Activated gamma-delta T cell treated with anti-CD3 and anti-CD28 coated beads, Interleukin-2, amount 50 U/mL, for 16 hours (primary cell): Measurements from ENCODE around the gene FHOD1.

Source experiments
- DNase-seq: peaks from one replicate; pipeline ENCODE4 v3.0.0-alpha.2; 2020; ENCODE audit warnings: low read depth

The FHOD1 gene

DNA sequence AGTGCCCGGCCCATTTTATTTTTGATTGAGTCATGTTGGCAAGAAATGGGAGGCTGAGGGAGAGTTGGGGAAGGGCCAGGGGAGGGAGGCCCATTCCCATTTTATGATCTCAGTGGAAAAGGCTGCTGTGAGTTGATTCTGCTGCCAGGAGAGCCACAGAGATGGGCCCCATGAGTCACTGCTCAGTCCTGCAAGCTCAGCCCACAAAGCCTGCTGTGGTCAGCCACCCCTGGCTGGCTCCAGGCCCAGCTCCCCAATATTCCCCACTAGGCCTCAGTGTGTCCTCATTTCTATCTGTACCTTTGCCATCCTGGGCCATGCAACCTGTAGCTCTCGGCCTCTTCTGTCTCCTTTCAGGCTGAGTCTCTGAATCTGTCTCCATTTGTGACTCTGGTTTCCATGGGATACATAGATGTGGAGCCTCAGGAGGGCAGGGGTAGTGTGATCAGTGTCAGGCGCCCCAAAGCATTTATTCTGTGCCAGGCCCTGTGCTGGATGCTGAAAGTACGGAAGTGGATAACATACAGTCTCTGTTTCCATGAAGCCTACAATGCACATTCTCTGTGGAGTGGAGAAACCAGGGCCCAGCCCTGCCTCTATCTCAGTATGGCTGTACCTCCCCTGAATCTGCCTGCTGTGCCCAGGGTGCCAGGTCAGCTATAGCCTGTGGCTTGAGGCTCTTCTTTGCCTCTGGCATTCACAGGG lies 30.2 kb upstream of the FHOD1 start:
- no peak for DNase-seq

DNA sequence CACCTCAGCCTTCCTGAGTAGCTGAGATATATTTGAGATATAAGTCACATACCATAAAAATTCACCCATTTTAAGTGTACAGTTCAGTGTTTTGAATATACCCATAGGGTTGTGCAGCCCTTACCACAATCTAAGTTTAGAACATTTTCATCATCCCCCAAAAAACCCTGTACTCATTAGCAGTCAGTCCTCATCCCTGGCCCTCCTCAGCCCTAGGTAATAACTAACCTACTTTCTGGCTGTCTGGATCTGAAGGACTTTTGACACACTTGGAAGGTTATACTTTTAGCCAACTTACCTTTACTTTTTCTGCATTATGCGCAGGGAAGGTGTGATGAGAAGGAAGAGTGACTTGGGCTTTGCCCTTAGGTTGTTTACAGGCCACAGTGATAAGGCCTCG lies 28.0 kb upstream of the FHOD1 start:
- DNase-seq: no peak

DNA sequence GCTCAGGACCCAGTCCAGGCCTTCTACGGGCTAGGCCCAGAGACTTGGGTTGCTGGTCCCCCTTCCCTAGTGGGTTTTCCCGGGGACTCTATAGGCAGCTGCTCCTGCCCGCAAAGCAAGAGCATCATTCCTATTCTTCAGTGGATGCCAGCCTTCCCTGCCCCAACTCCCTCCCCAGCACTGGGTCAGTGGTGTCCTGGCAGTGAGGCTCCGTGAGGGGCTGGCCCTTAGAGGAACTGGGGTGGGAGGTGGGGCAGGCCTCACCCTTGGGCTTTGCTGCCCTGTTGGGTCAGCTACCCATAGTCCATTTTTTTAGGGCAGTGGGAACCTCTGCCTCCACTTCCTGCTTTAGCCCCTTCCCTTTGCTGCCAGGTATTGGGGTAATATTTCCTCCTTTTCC lies 24.2 kb upstream of the FHOD1 start:
- no peak for DNase-seq

DNA sequence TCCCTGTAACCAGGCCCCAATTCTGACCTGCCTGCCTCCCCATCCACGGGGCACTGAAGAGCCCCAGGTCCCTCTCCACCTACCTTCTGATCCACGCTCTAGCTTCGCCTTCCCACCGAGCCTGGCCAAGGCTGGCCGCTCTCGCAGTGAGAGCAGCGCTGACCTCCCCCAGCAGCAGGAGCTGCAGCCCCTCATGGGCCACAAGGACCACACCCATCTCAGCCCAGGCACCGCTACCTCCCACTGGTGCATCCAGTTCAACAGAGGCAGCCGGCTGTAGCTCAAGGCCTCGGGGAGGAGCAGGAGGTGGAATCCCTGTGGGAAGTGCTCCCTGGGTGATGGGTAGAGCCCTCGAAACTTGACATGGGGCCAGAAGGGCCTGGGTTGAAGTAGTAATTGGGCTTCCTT lies 23.7 kb upstream of the FHOD1 start:
- DNase-seq: no peak

DNA sequence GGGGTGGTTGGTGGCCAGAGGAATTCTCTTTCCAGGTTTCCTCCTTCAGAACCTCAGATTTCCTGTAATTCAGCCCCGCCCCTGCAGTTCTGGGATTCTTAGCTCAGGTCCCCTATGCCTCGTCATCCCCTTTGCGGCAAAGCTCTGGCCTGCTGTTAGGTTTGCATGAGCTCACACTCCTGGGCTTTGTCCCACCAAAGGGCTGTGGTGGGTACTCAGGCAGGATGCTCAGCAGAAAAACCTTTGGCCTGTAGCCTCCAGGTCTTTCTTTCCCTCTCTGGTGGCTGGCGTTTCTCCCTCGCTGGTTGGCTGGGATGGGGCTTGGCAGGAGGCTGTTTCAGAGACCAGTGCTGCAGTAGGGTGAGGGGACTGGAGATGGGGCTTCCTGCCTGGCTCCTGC lies 22.5 kb upstream of the FHOD1 start:
- DNase-seq: no peak

DNA sequence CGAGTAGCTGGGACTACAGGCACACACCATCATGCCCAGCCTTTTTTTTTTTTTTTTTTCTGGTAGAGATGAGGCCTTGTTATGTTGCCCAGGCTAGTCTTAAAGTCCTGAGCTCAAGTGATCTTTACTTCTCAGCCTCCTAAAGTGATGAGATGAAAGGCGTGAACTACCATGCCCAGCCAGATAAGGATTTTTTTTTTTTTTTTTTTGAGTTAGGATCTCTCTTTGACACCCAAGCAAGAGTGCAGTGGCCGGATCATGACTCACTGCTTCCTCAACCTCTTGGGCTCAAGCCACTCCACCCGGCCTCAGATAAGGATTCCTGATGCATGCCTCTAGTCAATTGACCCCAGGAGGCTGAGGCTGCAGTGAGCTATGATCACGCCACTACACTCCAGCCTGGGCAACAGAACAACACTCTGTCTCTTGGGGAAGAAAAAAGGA lies 20.9 kb upstream of the FHOD1 start:
- no peak for DNase-seq

DNA sequence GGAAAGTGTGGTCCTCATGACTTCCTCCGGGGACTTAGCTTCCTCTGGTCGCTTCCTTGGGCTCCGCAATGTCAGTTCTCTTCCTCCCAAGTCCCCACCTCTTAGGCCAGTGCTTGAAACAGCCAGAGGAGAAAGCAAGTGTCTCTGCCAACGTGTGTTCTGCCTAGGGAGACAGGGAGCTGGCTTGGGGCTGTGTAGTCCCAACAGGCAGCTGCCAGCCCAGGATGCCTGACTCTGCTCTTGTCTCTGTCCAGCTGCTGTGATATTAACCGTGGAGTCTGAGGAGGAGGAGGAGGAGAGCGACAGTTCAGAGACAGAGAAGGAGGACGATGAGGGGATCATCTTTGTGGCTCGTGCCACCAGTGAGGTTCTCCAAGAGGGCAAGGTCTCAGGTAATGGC lies 18.6 kb upstream of the FHOD1 start:
- no peak for DNase-seq

DNA sequence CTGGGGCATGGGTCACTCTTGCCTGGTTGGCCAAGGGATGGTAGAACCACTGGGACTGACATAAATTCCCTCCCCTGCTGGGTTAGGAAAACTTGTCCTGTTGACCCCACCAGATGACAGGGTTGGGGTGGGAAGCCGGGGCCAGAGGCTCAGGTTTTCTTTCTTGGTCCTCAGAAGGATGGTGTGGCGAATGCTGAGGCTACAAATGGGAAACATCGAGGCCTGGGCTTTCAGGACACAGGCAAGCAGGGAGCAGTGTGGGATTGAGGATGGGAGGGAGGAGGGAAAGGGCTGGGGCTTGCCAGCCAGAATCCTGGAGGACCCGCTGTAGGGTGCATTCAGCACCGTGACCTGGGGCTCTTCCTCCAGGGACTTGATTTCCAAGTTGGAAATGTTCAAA lies 17.6 kb upstream of the FHOD1 start:
- no peak for DNase-seq

DNA sequence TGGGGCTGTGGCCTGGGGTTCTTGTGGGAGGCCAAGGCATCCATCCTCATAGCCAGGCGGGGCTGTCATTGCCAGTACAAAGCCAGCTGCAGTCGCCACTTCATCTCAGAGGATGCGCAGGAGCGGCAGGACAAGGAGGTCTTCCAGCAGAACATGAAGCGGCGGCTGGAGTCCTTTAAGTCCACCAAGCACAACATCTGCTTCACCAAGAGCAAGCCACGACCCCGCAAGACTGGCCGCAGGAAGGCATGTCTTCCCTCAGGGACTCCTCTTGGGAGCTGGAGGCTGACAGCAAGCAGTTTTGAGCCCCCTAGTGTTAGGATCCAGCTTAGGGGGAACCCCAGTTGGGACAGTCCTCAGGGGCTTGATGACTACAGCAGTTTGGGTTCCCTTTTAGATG lies 17.0 kb upstream of the FHOD1 start:
- no peak for DNase-seq

DNA sequence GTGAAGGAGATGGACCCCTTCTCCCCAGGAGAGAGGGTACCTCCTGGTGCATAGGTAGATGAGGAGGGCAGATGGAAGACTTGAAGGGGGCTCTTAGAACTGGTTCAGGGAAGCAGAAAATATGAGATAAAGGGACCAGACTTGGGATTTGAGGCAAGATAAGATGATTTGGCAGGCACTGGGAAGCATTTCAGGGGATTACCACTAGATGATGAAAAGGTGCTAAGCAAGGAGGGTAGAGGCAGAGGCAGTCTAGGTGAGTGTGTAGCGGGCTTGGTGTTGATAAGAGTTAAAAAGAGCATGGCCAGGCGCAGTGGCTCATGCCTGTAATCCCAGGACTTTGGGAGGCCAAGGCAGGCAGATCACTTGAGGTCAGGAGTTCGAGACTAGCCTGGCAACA lies 15.9 kb upstream of the FHOD1 start:
- no peak for DNase-seq

DNA sequence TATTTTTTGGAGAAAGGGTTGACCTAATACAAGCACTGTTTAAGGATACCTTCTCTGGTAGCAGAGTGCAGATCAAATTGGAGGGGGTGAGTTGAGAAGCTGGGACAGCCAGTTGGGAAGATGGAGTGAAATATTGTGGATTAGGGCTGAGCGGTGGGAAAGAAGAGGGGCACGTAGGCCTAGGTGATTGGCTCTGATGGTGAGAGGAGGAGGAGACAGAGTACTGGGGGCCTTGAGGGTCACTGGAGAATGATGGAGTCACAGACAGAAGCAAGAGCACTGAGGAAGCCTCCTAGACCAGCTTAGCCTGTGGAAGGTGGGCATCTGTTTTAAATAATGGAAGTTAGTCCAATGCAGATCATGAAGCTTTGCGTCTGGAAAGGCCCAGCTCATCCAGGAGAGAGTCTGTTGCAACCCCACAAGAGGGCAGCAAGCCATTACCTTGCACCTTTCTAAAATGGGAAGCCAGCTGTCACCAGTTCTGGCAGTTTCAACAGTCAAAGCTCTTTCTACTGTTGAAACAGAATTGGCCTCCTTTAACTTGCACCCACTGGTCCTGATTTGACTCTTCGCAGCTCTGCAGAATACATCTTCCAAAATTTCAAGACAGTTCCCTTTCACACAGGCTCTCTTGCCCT lies 13.3 kb upstream of the FHOD1 start:
- DNase-seq: no peak

DNA sequence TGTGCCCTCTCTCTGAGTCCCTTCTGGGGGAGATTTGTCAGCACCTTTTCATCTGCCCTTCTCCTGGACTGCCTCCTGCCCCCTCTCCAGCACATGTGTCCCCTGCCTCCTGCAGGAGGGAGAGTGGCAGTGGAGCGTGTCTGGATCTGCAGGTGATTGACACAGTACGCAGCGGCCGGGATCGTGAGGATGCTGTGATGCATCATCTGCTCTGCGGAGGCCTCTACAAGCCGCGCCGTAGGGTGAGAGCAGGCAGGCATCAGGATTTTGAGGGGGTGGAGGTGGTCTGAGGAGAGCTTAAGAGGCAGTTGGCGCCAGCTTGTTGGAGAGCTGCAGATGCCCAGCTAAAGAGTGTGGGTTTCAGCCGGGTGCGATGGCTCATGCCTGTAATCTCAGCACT lies 12.4 kb upstream of the FHOD1 start:
- DNase-seq: no peak

DNA sequence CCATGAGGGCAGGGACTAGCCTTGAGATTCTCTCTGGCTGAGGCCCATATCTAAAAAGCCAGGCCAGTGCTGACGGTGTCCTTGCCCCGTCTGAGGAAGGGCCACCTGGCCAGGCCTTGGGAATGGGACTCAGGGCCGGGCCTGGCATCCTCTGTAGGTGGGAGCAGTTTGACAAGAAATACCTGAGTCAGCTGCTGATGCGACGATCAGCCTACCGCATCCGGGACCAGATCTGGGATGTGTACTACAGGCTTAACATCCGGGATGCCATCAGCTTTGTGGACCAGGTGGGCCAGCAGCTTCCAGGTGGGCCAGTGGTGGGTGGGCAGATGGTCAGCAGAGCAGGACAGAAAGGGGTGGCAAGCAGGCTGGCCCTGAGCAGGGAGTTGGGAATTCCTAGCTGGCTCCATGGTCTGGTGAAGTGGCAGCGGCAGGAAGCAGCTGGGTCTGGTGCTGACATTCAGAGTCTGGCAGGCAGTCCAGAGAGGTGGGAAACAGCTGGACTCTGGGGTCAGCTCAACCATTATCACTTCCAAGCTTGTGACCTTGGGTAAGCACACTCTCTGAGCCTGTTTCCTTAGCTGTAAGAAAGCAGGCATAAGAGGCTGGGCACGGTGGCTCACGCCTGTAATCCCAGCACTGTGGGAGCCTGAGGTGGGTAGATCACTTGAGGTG lies 11.0 kb upstream of the FHOD1 start:
- DNase-seq: no peak

DNA sequence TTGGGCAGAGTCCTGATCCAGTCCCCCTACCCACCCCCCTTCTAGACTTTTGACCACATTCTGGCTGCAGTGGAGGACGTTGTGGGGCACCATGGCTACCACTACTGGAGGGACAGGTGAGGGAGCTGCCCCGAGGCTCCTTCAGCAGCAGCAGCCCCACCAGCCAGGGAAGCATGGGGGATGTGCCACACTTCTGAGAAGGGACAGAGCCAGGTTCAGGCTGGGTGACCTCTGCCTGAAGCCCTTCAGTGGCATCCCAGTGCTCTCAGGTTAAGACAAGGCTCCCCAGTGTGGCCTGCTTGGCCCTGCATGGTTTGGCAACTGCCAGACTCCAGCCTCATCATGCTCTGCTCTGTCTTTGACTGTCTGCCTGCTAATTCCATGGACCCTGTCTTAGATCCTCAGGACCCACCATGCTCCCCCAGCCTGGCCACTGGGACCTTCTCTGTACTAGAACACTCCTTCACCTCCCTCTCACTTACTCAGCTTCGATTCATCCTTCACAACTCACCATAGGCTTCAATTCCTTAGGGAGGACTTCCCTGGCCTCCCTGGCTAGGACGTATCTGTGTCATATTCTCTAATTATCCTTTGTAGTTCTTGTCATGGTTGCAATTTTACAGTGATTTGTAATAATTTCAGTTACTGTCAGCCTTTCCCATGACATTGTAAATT lies 10.3 kb upstream of the FHOD1 start:
- DNase-seq: no peak

DNA sequence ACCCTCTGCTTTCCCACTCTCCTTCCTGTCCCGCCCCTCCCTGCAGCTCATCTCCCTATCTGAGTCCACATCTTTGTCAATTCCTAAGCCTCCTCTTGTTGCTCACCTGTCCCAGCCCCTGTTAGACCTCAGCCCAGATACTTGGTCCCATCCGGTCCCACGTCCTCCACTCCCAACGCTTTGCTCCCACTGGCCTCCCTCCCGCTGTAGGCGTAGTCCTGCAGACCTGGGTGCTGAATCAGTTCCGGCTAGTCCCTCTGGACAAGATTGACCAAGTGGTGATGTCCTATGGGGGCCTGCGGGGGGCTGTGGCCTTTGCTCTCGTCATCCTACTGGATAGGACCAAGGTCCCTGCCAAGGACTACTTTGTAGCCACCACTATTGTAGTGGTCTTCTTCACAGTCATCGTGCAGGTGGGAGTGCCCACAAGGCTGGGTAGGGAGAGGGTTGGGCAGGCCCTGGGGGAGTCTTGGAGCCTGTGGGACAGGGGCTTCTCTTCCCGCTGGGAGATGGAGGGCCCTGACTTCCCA lies 9.5 kb upstream of the FHOD1 start:
- no peak for DNase-seq

DNA sequence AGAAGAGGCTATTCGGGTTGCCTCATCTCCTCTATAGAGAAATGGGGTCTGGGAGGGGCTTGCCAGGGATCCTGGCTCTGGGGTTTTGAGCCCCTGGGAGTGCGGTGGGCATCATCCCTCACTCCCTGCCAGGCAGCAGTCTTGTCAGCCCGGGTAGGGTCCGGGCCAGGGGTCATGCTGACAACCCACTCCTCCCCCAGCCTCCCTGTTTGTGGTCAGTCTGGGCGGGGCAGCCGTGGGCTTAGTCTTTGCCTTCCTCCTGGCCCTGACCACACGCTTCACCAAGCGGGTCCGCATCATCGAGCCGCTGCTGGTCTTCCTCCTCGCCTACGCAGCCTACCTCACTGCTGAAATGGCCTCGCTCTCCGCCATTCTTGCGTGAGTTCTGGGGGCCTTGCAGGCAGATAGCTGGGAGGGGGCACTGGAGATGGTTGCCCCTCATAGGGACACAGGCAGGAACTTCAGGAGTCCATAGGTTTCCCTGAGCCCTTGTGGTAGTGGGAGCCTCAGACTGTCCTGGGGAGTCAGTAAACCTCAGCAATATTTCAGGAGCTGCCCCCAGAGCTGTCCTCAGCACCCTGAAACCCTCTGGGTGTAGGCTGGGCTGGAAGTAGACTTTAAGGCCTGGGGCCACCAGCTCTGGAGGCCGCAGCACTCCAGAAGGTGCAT lies 8.4 kb upstream of the FHOD1 start:
- no peak for DNase-seq

DNA sequence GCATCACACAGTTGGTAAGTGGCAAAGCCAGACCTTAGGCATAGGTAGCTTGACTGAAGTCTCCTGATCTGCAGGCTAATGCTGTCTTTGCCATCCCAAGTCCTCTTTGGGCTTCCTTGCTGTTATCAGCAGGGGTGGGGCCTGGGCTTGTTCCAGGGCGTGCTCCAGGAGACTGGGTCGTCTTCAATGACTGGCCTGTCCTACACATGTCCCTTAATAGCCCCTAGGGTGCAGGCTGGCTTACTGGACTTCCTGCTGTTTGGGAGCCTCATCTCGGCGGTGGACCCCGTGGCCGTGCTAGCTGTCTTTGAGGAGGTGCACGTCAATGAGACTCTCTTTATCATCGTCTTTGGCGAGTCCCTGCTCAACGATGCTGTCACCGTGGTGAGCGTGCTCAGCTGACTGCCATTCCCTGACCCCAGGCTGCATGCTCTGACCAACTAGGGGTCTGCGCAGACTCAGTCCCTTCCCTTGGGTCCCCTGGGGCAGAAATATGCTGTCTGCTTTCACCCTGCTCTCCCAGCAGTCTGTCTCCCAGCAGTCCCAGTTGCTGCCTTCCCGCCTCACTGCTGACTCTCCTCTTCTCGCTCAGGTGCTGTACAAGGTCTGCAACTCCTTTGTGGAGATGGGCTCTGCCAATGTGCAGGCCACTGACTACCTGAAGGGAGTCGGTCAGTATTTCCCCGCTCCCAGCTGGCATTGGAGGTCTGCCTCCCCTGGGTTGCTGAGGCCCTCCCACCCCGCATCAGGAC lies 7.7 kb upstream of the FHOD1 start:
- DNase-seq: no peak

DNA sequence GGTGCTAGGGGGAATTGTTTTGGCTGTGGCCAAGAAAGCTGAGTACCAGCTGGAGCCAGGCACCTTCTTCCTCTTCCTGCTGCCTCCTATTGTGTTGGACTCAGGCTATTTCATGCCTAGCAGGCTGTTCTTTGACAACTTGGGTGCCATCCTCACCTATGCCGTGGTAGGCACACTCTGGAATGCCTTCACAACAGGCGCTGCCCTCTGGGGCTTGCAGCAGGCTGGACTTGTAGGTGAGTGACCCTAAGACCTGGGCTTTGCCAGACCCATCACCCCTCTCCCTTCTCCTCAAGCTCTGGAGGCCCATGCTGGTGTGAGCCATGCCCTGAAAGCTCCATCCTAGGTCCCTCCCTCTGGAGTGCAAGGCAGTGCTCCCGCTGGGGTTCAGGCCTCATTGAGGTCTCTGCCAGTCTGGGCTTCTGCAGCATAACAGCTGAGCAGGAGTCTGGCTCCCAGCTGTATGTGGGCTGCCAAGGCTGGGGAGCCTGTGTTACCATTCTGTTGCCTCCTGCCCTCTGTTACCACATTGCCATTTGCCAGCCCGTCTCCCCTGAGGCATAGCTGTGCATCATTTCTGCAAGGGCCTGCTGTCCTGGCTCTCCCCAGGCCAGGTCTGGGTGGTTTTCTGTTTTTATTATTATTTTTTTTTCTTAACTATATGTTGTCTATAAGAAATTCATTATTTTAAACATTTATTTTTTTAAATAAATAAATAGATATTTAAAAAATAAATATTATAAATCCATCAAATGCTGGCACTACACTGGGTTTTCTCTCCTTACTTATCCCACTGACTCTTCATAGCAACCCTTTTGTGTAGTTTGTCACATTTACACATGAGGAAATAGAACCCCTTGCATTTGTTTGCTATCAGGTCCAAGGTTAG lies 5.6 kb upstream of the FHOD1 start:
- DNase-seq: no peak

DNA sequence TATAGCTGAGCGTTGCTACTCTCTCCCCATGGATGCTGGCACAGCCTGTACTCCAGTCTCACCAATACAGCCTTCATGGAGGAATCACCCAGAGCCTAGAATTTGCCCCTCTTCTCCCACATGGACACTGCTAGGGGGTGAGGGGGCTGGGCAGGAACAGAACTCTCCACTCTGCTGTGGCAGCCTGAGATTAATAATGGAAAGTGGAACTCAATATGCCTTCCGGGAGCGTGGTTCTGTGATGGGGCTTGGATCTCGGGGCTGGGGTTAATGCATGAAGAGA lies 2.7 kb upstream of the FHOD1 start:
- DNase-seq: no peak

DNA sequence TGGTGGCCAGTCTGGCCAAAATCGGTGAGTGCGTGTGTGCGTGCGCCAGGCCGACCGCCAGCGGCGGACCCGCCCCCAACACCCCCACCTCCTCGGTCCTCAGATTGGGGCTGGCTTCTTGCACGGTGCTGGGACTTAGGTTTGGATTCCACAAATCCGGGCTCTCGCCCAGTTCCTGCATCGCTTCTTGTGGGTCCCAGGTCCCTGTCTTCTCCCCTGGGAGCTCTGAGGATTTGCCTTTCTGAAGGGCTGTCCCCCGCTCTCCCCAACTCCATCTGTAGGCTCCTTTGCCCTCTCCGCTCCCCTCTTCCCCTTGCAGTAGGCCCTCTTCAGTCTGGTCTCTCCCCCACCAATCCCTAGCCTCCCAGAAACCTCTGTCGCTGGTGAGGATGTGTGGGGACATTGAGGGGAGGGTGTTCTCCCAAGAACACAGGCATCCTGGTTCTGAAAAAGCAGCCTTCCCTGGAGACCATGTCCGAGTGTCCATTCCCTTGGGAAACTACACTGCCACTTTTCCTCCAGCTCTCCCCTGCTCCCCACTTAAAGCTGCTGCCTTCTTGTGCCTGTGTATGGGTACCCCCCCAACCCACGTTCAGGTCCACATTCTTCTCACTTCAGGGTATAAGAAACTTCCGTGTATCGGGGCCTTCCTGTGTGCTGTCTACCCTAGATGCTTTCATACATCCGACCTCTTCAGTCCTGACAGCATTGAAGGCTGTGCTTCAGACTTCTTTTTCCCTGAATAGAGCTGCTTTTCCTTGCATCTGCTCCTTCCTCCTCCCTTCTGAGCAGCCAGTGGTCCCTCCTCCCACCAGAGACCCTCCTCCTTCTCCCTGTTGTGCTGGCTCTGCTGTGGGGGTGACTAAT lies 2.1 kb upstream of the FHOD1 start:
- DNase-seq: no peak
